Measurements from ENCODE around the gene PCED1B.

DNA sequence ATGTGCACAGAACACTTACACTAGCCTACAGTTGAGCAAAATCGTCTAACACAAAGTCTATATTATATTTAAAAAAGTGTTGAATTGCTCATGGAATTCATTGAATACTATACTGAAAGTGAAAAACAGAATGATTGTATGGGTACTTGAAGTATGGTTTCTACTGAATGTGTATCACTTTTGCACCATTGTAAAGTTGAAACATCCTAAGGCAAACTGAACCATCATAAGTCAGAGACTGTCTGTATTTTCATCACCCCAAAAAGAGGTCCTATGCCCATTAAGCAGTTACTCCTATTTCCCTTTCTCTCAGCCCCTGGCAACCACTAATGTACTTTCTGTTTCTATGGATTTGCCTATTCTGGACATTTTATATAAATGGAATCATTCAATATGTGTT, 4.8 kb downstream of the PCED1B start:
- TF ChIP-seq ZFP30 (CRISPR knock-in tag; IDR thresholded peaks at IDR 0.05), result no peak
- no peak for TF ChIP-seq OSR1 (CRISPR knock-in tag; IDR thresholded peaks at IDR 0.05)
- TF ChIP-seq, protein P1, sequence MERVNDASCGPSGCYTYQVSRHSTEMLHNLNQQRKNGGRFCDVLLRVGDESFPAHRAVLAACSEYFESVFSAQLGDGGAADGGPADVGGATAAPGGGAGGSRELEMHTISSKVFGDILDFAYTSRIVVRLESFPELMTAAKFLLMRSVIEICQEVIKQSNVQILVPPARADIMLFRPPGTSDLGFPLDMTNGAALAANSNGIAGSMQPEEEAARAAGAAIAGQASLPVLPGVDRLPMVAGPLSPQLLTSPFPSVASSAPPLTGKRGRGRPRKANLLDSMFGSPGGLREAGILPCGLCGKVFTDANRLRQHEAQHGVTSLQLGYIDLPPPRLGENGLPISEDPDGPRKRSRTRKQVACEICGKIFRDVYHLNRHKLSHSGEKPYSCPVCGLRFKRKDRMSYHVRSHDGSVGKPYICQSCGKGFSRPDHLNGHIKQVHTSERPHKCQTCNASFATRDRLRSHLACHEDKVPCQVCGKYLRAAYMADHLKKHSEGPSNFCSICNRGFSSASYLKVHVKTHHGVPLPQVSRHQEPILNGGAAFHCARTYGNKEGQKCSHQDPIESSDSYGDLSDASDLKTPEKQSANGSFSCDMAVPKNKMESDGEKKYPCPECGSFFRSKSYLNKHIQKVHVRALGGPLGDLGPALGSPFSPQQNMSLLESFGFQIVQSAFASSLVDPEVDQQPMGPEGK (CRISPR knock-in tag; IDR thresholded peaks at IDR 0.05; ENCODE audit: borderline replicate concordance), result no peak
